Raji (cell line): ENCODE measurements around the gene ITGA11.

Experiments
- POLR2A ChIP-seq: IDR thresholded peaks from 2 replicates; pipeline ENCODE4 v1.6.1; 2011; ENCODE audit warnings: low read depth, low read length, control low read depth; ENCODE audit not compliant: insufficient read depth

The ITGA11 gene

DNA sequence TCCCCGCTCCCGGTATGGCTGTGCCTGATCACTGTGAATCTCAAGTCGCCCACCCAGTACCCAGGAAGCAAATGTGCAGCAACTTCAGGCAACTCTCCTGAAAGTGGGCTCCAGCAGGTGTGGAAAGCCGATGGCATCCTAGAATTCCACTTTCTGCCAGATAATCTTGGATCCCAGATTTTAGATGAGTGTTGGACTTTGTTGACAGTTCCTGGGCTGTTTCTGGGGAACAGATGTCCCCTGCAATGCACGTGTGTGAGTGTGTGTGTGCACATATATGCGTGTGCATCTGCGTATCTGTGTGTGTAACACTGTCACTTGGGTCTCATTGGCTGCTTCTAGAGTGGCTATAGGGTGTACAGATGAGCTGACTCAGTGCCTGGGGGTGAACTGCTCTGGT, 95.4 kb downstream of the ITGA11 start:
- no peak for TF ChIP-seq POLR2A

DNA sequence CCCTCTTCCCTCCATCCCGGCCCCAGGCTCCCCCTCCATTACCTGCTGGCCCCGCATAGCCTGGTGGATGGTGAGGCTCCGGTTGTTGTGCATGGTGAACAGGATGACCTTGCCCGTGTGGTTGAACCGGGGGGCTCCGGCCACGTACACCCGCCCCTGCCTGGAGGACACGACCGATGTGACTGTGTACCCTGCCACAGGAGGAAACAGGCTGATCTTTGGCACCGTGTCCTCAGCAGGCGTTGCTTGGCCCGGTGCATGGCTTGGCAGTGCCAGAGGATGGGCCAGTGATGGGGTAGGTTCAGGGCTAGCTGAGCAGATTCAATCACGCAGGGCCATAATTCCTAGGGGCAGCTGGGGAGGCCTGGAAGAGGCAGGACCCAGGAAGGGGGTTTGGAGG, 96.3 kb downstream of the ITGA11 start:
- TF ChIP-seq POLR2A = no peak

DNA sequence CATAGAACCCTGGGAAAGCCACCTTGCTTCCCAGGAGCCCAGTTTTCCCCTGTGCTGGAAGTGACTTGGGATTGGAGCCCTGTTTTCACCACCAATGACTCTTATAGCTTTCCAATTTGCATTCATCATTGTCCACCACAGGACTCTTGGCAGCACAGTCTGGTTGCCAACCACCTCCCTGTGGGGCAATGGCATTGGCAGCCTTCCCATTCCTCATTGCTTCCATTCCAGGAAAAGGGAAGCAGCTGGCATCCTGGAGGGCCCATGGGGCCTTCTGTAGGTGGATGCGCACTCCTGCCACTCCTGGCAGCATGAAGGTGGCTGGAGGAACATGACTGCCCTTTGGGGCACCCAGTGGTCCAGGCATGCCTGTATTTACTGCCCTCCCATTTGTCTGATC, 96.7 kb downstream of the ITGA11 start:
- TF ChIP-seq POLR2A = no peak

DNA sequence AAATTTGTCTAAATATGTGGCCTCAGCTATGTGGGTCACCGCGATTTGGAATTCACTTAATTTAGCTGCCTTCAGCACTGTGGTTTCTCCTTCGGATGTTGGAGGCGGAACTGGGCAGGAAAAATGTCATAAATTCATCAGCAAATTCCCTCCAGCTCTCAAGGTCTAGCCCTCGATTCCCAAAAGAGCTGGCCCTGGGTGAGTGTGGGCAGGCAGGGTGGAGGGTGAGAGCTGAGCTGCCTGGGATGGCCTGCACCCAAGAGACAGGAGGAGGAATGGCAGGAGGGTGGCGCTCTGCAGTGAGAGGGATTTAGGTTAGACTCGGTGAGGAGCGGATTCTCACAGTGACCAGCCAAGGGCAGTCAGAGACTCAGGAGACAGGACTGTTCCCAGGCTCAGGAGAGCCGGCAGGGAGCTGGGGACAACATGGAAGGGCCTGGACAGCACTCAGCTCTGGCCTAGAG, 97.3 kb downstream of the ITGA11 start:
- TF ChIP-seq POLR2A = no peak

DNA sequence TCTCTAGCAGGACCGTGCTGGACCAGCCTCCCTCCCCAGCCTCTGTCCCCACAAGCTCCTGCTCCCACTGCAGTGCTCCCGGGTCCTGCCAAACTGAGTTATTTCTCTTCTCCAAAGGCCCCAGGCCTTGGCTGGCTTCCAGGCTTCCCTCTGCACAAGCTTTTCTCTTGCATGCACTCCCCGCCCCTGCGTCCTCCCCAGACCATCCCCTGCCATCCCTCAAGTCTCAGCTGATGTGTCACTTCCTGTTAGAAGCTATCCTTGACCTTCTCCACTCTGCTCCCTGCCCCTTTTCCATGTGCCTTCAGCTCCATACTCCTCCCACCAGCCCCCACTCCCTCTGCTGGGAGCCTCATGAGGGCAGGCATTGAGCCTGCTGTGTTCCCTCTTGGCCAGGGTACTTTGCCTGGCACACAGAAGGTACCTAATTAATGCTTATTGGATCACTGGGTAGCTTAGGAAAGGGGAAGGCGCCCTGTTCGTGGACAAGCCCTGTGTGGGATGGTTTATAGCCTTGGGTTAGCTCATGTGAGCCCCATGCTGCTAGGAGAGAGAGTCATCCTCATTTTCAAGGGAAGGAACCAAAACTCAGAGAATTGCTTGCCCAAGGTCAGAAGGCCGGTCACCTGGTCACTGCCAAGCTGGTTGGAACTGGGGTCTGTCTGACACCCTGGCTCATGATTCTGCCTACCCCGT, 98.0 kb downstream of the ITGA11 start:
- TF ChIP-seq POLR2A = no peak

GRCh38 chr15:68332266-68332665, 99.7 kb downstream of the ITGA11 start:
- TF ChIP-seq POLR2A = no peak

DNA sequence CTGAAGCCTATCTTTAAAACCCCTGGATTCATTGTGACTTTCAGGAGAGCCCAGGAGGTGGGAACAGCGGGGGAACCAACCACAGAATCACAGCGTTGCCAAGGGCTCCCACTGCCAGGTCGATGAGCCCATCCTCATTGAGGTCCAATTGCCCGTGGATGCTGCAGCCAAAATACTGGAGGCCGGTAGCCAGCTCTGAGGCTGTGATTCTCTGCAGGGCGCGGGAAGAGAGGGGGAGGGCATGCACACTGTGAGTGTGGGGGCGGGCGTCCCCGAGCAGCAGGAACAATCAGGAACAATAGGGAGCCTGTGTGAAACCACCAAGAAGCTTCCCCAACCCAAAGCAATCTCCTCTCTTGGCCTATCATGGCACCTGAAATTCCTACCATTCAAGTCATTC, 101.1 kb downstream of the ITGA11 start:
- TF ChIP-seq POLR2A = no peak

DNA sequence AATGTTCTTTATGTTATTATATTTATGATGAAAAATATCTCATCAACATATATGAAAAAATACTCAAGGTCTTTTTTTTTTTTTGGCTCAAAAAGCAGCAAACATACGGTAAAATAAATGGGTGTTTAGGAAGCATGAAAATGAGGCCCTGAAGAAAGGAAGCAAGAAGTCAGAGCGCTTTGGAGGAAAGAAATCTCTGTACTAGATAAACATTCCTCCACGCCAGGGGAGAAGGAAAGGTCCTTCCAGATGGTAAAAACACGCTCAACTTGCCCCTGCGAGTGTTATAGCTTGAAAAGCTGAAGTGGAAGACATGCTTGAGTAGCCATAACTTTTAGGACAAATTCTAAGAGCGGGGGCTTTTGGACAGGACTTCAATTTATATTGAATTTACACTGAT, 101.5 kb downstream of the ITGA11 start:
- no peak for TF ChIP-seq POLR2A

DNA sequence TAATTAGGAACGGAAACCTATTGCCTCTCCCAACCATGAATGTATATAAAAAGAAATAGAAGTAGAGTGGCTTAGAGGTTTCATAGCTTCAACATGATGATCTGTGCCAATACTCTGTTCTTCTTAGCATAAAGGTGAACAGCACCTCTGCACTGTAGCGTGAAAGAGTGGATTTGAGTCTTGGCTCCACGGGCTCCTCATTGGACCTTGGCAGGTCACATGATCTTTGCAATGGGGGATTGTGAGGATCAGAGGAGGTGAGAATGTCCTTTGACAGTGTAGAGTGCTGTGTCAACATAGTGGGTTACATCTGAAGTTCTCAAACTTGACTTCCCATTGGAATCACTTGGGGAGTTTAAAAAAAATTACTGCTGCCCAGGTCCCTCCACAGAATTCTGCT, 103.0 kb downstream of the ITGA11 start:
- no peak for TF ChIP-seq POLR2A

- no peak for TF ChIP-seq POLR2A
Observed at GRCh38 chr15:68328443-68328842, 103.5 kb downstream of the ITGA11 start.

DNA sequence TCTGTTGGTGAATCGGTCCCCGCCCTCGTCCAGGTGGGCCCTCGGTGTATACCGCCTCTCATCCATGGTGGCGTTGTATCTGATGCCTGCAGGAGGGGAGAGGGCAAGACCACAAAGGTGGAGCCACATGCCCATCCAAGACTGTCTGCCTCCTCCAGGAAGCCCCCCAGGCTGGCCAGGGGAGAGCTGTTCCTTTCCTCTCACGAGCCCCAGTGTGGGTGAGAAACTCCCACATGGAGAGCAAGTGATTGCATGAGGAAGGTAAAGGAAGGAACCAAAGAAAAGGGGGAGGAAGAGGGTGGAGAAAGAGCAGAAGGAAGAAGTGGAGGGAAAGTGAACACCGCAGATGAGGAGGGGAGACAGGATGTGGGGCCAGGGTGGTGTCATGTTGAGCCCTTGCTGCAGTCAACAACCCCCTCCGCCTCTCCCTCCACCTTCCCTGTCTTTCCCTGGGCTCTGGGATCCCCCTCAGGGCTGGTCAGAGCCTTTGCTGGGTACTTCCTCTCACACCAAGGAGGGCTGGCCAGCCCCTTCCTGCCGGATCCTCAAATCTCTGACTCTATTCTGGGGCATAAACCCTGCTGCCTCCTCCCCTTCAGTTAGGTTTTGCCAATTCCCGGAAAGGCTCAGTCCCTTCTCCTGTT, 105.1 kb downstream of the ITGA11 start:
- no peak for TF ChIP-seq POLR2A

DNA sequence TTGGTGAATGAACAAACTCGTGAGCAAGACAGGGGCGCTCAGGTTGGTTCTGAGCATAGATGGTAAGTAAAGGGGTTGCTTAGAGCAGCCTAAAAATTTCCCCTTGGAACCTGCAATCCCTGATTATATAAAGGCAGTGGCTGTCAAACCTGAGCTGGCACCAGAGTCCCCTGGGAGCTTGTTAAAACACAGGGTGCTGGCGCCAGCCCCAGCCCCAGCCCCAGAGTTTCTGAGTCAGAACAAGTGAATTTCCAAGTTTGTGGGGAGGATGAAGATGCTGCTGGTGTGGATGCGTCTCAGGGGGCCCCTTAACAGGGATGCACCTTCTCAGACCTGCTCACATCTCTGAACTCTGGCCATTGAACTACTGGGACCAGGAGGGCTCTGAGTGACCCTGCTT, 106.2 kb downstream of the ITGA11 start:
- TF ChIP-seq POLR2A = no peak

- no peak for TF ChIP-seq POLR2A
Observed at GRCh38 chr15:68322796-68323195, 109.2 kb downstream of the ITGA11 start.

- no peak for TF ChIP-seq POLR2A
Observed at GRCh38 chr15:68321229-68321628, 110.7 kb downstream of the ITGA11 start.

DNA sequence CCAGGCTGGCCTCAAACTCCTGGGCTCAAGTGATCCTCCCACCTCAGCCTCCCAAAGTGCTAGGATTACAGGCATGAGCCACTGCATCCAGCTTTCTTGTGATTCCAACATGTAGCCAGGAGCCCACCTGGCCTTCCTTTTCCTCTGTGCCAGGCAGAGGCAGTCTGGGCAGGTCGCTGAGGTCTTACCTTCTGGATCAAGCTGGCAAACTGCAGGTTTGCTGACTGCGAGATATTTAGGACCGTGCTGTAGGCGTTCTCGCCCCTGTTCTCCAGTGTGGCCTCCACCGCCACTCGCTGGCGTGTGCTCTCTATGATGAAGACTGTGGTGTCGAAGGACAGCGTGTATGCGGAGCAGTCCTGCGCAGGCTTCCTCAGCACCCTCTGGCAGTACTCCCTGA, 112.0 kb downstream of the ITGA11 start:
- TF ChIP-seq POLR2A = no peak

DNA sequence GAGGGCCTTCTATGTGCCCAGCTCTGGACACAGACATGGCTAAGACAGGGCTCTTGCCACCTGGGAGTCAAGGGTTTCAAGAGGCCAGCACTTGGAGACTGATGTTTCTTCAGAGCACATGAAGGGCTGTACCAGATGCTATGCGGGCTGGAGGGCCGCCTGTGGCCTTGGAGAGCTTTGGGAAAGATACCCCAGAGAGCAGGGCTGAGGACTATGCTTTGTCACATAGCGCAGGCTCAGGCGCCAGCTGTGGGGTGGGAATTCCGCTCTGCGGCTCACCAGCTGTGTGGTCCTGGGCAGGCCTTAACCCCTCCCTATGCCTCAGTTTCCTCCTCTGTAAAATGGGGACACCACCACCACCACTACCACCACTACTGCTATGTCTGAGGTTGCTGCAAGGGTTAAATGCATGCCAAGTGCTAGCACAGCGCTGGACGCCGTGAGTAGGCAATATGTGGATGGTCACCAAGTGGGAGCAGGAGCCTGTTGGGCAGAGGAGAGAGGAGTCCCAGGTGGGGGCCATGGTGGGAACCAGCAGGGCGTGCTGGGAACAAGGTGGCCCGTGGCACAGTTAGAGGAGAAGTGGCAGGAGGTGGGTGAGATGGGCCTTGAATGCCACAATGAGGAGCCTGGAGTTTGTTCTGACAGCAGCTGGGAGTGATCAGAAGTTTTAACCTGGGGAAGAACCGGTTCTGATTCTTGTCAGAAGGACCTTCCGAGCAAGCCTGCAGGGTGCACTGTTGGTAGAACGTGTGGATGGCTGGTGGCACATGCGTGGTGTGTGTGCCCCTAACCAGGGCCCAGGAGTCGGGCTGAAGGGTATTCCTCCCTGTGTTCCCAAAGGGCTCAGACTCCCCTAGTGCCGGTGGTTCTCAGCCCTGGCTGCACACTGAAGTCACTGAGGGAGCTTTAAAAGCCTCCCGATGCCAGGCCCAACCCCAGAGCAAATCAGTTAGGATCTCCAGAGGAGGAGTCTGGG, 112.7 kb downstream of the ITGA11 start:
- no peak for TF ChIP-seq POLR2A
